ENCODE data around the gene PDE9A. TPM values are rescaled to one million over a fixed set of nuclear protein-coding genes. Genes with fewer than 3 reads are reported as not detected.
"Not testable (repeated sequence)": the region's sequence is repeated elsewhere in the genome, so short reads cannot be mapped to it uniquely, and the experiment has no call there.

Gene PDE9A
- total RNA-seq, 1 experiment from 2014 or later, result 44.8 TPM

- no peak for ATAC-seq
- H3K27me3 Mint-ChIP-seq (ENCODE audit: low read depth), result no peaks in the 10 kb centered on the region
- peaks cover 28% of the 10 kb centered on the region for H3K4me1 Mint-ChIP-seq
- peaks cover 15% of the 10 kb centered on the region for H3K36me3 Mint-ChIP-seq
- H3K9me3 Mint-ChIP-seq, result no peaks in the 10 kb centered on the region
- no peak overlapping the region for H3K4me3 Mint-ChIP-seq
- H3K27ac Mint-ChIP-seq, result peak overlapping the region; percentile 58; the same call in 1 of the 2 replicates
- TF ChIP-seq SMAD4 (CRISPR knock-in tag; IDR thresholded peaks at IDR 0.05) (no peak), NFYB (CRISPR knock-in tag; conservative IDR thresholded peaks at IDR 0.05; ENCODE audit: low read depth) (no peak), AR (CRISPR knock-in tag; IDR thresholded peaks at IDR 0.05) (no peak), ELF4 (CRISPR knock-in tag; IDR thresholded peaks at IDR 0.05; ENCODE audit: low read depth) (no peak), ZNF423 (CRISPR knock-in tag; IDR thresholded peaks at IDR 0.05) (no peak), ZNF121 (CRISPR knock-in tag; IDR thresholded peaks at IDR 0.05) (no peak), TEAD1 (CRISPR knock-in tag; IDR thresholded peaks at IDR 0.05) (no peak), USF1 (CRISPR knock-in tag; IDR thresholded peaks at IDR 0.05) (no peak), HMGA2 (CRISPR knock-in tag; IDR thresholded peaks at IDR 0.05) (no peak), EMX1 (CRISPR knock-in tag; IDR thresholded peaks at IDR 0.05) (no peak), GABPB1 (CRISPR knock-in tag; IDR thresholded peaks at IDR 0.05) (no peak), ZNF138 (CRISPR knock-in tag; conservative IDR thresholded peaks at IDR 0.05) (no peak), AFF4 (CRISPR knock-in tag; IDR thresholded peaks at IDR 0.05; ENCODE audit: borderline replicate concordance) (no peak), NR3C1 (CRISPR knock-in tag; conservative IDR thresholded peaks at IDR 0.05; ENCODE audit: low read depth) (no peak), ARID4B (CRISPR knock-in tag; IDR thresholded peaks at IDR 0.05; ENCODE audit: borderline replicate concordance) (no peak), ZNF263 (CRISPR knock-in tag; IDR thresholded peaks at IDR 0.05; ENCODE audit: low read depth) (no peak), ZNF219 (CRISPR knock-in tag; IDR thresholded peaks at IDR 0.05; ENCODE audit: borderline replicate concordance) (no peak), NFE2L1 (CRISPR knock-in tag; IDR thresholded peaks at IDR 0.05) (no peak)
- no peak for DNase-seq (ENCODE audit: low spot score)
- POLR2A ChIA-PET, result no interaction called here
- CTCF ChIA-PET, result interaction anchor here (1.4 kb wide), 1 partner anchor 115 kb away, joined by 8 read pairs; no protein-coding TSS in a partner anchor
Measured at GRCh38 chr21:42708107-42708506, 54.7 kb downstream of the PDE9A start.

GRCh38 chr21:42708916-42709315 is 55.5 kb downstream of the PDE9A start:
- POLR2A ChIA-PET; H3K9me3 Mint-ChIP-seq; DNase-seq (ENCODE audit: low spot score); CTCF ChIA-PET; H3K4me3 Mint-ChIP-seq; H3K27ac Mint-ChIP-seq; H3K27me3 Mint-ChIP-seq (ENCODE audit: low read depth); ATAC-seq: not testable (repeated sequence)
- Mint-ChIP-seq H3K36me3 (peaks cover 19% of the 10 kb centered on the region), H3K4me1 (peaks cover 22% of the 10 kb centered on the region)

Measured in WTC11 (cell line).